ENCODE results near the gene NXPH1.

GRCh38 chr7:8742837-8743236, 309.4 kb downstream of the NXPH1 start:
- TF ChIP-seq POLR2A (IDR thresholded peaks at IDR 0.05; ENCODE audit: low read depth, low read length) (no peak), TAF1 (IDR thresholded peaks at IDR 0.05; ENCODE audit: low read depth, low read length) (no peak), POLR2AphosphoS5 (IDR thresholded peaks at IDR 0.05; ENCODE audit: low read depth, low read length) (no peak), POU2F2 (IDR thresholded peaks at IDR 0.05; ENCODE audit: low read depth, low read length) (no peak)
